HG02623 (cell line): ENCODE data around the gene MGRN1.
A peak's percentile ranks its signal among the peaks of the same experiment; 100 is the strongest.

Source experiments
- ATAC-seq: cut with Tn5 transposase; IDR thresholded peaks from one replicate; pipeline ENCODE4 v1.9.1; 2021; ENCODE audit warnings: moderate library complexity; ENCODE audit not compliant: unreplicated experiment

Gene MGRN1

GRCh38 chr16:4603624-4604170 is 20.9 kb upstream of the MGRN1 start:
- ATAC-seq = no peak

GRCh38 chr16:4604401-4604800 is 20.2 kb upstream of the MGRN1 start:
- no peak for ATAC-seq

DNA sequence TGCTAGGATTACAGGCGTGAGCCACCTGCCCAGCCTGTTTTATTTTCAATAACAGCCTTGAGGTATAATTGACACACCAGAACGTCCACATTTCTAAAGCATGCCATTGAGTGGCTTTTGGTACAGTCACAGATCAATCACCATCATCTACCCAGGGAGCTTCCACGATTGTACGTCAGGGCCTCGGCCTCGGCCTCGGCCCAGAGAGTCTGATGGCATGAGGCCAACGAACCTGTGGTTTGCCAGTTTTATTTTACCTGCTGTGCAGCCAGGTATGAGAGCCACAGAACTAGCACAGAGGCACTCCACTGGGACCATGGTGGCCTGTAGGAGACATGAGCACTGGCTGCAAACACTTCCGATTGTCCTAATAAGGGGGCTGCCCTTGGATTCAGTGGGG is 18.3 kb upstream of the MGRN1 start:
- no peak for ATAC-seq

- ATAC-seq = no peak
Measured at GRCh38 chr16:4607841-4608703, 16.6 kb upstream of the MGRN1 start.

GRCh38 chr16:4608704-4608980 is 16.0 kb upstream of the MGRN1 start:
- ATAC-seq = no peak

GRCh38 chr16:4609200-4610010 is 15.2 kb upstream of the MGRN1 start:
- ATAC-seq = no peak

GRCh38 chr16:4610011-4611005 is 14.3 kb upstream of the MGRN1 start:
- ATAC-seq = no peak

DNA sequence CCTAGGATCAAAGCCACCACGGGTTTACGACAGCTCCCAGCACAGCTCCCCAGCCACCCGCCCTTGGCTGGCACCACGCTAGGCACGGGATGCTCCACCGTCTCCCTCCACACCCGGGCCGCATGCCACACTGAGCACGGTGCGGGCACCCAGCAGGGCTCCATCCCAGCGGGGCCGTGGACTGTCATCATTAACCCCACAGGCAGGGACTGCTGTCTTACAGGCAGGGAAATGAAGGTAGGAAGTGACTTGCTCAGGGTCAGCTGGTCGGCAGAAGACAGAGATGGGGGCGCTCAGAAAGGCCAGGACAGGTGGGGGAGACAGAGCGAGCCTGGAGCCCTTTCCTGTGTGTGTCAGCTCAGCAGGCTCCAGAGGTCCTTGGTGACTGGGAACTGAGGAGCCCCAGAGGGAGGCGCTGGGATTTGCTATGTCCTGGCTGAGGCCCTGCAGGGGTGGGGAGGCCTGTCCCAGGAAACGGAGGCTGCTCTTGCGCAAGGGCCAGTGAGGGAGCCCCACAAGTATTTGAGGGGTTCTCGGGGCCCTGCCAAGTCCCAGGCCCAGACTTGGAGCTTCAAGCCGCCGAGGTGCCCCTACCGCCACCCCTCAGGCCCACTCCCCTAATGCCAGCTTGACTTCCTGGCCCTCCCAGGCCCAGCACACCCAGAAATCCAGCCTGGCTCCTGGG is 13.1 kb upstream of the MGRN1 start:
- no peak for ATAC-seq

- no peak for ATAC-seq
Measured at GRCh38 chr16:4612474-4612931, 12.1 kb upstream of the MGRN1 start.

DNA sequence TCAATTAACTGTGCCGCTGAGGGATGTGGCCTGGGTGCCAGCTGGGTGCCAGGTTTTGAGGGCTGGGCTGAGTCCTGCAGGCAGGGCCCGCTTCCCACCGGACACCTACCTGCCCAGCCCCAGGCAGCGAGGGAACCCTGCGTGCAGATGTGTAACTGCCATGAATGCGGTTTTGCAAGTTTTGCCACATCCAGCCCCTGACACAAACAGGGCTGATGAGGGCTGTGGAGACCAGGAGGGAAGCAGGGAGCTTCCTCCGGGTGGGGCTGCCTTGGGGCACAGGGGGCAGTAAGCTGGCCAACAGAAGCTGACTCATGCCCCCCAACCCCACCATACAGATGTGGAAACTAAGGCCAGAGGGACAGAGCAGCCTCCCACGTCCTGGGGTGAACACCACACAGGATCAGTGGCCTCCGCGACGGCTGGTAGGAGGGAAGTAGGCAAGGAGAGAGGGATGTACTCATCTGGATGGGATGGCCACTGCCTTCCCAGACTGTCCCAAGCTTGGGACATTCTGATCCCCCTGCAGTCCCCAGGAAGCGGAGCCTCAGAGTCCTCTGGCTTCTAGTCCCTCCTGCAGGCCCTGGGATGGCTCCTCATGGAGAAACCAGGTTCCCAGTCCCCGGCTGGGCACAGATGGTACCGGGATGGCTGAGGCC is 11.5 kb upstream of the MGRN1 start:
- no peak for ATAC-seq

DNA sequence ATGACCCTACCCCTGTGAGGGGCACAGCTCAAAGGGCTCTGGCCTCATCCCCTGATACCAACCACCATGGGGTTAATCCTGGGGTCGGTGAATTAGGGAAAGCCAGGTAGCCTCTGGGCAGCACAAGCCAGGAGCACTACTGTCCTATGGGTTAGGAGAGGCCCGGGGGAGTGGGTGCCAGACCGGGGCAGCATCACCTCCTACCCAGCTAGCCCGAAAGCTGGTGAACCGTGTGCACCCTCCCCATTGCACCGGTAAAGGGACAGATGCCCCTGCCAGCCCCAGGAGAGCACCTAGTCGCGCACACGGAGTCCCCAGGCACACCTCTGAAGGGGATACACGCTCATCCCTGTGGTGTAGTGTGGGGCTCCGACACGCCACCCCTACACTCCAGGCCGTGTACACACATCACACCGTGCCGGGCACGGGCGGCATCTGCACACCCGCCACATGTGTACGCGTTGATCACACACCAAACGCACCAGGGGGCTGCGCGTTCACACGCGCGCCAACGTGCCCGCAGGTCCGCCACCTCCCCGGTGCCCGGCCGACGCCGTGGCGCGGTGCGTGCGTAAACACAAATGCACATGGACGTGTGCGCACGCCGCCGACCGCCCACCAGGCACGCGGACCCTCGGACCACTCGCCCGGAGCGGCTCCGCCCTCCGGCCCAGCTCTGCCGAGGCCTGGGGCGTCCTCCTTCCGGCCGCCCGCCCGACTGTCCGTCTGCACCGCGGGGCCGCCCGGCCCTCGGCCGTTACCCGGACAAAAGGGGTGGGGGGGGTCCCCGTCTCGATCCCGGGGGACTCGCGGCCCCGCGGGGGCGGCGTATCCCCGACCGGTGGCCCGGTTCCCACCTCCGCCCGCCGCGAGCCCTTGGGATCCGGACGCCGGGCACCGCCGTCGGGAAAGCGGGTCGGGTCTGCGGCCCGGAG is 10.7 kb upstream of the MGRN1 start:
- ATAC-seq = no peak

- peak; percentile 52 for ATAC-seq
Measured at GRCh38 chr16:4614571-4615383, 9.8 kb upstream of the MGRN1 start, which contains the start of gene UBALD1. UBALD1 (minus strand) TSS chr16:4614888; CDS start chr16:4614797, 91 bp downstream.

GRCh38 chr16:4615384-4616046 is 9.1 kb upstream of the MGRN1 start:
- ATAC-seq = no peak

- ATAC-seq = peak; percentile 70
Measured at GRCh38 chr16:4616047-4616811, 8.4 kb upstream of the MGRN1 start.

DNA sequence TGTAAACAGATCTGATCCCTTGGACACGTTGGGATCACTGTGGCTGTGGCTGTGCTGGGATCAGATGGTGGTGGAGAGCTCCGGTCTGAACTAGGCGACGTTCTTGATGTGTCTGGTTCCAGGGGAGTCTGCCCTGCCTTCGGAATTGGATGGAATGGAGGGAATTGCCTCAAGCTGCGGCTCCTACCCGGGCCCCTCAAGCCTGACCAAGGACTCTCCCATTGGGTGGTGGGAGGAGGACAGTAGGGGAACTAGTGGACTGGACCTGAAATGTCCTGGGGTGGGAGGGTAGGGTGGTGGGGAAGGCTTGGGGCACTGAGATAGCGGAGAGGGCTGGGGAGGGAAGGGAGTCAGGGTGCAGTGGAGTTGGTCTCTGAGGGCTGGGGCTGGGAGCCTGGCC is 6.7 kb upstream of the MGRN1 start:
- ATAC-seq = no peak
